ENCODE data around the gene MED22.
"Not testable (repeated sequence)": the region's sequence is repeated elsewhere in the genome, so short reads cannot be mapped to it uniquely, and the experiment has no call there.

MED22 gene

GRCh38 chr9:133377280-133377679, 29.3 kb upstream of the MED22 start:
- not testable (repeated sequence) for DNase-seq (ENCODE audit: low read depth in 4 of 4, low spot score in 1 of 4)

GRCh38 chr9:133375724-133376654, 28.1 kb upstream of the MED22 start, which contains the start of the genes STKLD1 and SURF4:
Gene STKLD1 (plus strand): TSS chr9:133376366. CDS start chr9:133376474, 108 bp downstream.
Gene SURF4 (minus strand): TSS chr9:133376060. CDS start chr9:133375969, 91 bp downstream.
- DNase-seq (ENCODE audit: low read depth in 4 of 4, low spot score in 1 of 4): peak; percentile 82 to 92 (median 90)

GRCh38 chr9:133375116-133375723, 27.3 kb upstream of the MED22 start:
- DNase-seq (ENCODE audit: low read depth in 4 of 4, low spot score in 1 of 4): no peak

GRCh38 chr9:133374612-133375115, 26.7 kb upstream of the MED22 start:
- no peak for DNase-seq (ENCODE audit: low read depth in 4 of 4, low spot score in 1 of 4)

- DNase-seq (ENCODE audit: low read depth in 4 of 4, low spot score in 1 of 4): no peak
Measured at GRCh38 chr9:133372144-133372543, 24.2 kb upstream of the MED22 start.

- peak in 3 of 4 experiments; percentile 49 to 80 (median 67) for DNase-seq (ENCODE audit: low read depth in 4 of 4, low spot score in 1 of 4)
Measured at GRCh38 chr9:133371261-133371711, 23.4 kb upstream of the MED22 start.

GRCh38 chr9:133370685-133371084, 22.8 kb upstream of the MED22 start:
- DNase-seq (ENCODE audit: low read depth in 4 of 4, low spot score in 1 of 4): no peak

GRCh38 chr9:133369933-133370332, 22.0 kb upstream of the MED22 start:
- DNase-seq (ENCODE audit: low read depth in 4 of 4, low spot score in 1 of 4): no peak

- no peak for DNase-seq (ENCODE audit: low read depth in 4 of 4, low spot score in 1 of 4)
Measured at GRCh38 chr9:133369422-133369821, 21.5 kb upstream of the MED22 start.

GRCh38 chr9:133368249-133368881, 20.4 kb upstream of the MED22 start:
- no peak for DNase-seq (ENCODE audit: low read depth in 4 of 4, low spot score in 1 of 4)

- no peak for DNase-seq (ENCODE audit: low read depth in 4 of 4, low spot score in 1 of 4)
Measured at GRCh38 chr9:133367778-133368177, 19.8 kb upstream of the MED22 start.

- no peak for DNase-seq (ENCODE audit: low read depth in 4 of 4, low spot score in 1 of 4)
Measured at GRCh38 chr9:133367221-133367620, 19.3 kb upstream of the MED22 start.

GRCh38 chr9:133366435-133366834, 18.5 kb upstream of the MED22 start:
- no peak for DNase-seq (ENCODE audit: low read depth in 4 of 4, low spot score in 1 of 4)

GRCh38 chr9:133362359-133363044, 14.6 kb upstream of the MED22 start:
- DNase-seq (ENCODE audit: low read depth in 4 of 4, low spot score in 1 of 4): no peak

GRCh38 chr9:133361507-133362092, 13.7 kb upstream of the MED22 start:
- no peak for DNase-seq (ENCODE audit: low read depth in 4 of 4, low spot score in 1 of 4)

GRCh38 chr9:133360400-133361393, 12.8 kb upstream of the MED22 start:
- no peak for DNase-seq (ENCODE audit: low read depth in 4 of 4, low spot score in 1 of 4)

GRCh38 chr9:133359399-133360175, 11.7 kb upstream of the MED22 start:
- DNase-seq (ENCODE audit: low read depth in 4 of 4, low spot score in 1 of 4): no peak

GRCh38 chr9:133357656-133358055, 9.7 kb upstream of the MED22 start:
- DNase-seq (ENCODE audit: low read depth in 4 of 4, low spot score in 1 of 4): no peak

Data from stimulated activated CD4-positive, alpha-beta T cell treated with anti-CD3 and anti-CD28 coated beads, Interleukin-1b, Interleukin-23, amount 100 ng/mL, for 24 hours (primary cell).